GM12801 (cell line): ENCODE data around the gene PLEK.

ENCODE experiments used
- CTCF ChIP-seq: IDR thresholded peaks from one replicate; pipeline ENCODE4 v1.5.1; 2011; ENCODE audit warnings: control low read depth; ENCODE audit not compliant: insufficient read length; ENCODE audit errors: extremely low read depth

The PLEK gene

GRCh38 chr2:68328901-68329300, 36.2 kb upstream of the PLEK start:
- no peak for TF ChIP-seq CTCF

- TF ChIP-seq CTCF, result no peak
Observed at GRCh38 chr2:68330691-68331090, 34.4 kb upstream of the PLEK start.

GRCh38 chr2:68333009-68333408, 32.1 kb upstream of the PLEK start:
- TF ChIP-seq CTCF, result no peak

- no peak for TF ChIP-seq CTCF
Observed at GRCh38 chr2:68333931-68334330, 31.2 kb upstream of the PLEK start.

GRCh38 chr2:68336192-68336591, 28.9 kb upstream of the PLEK start:
- no peak for TF ChIP-seq CTCF

- TF ChIP-seq CTCF, result no peak
Observed at GRCh38 chr2:68340226-68341061, 24.6 kb upstream of the PLEK start.

GRCh38 chr2:68341062-68341329, 24.1 kb upstream of the PLEK start:
- TF ChIP-seq CTCF, result no peak
